ENCODE data around the gene PKN1. TPM values are rescaled to one million over a fixed set of nuclear protein-coding genes. Genes with fewer than 3 reads are reported as not detected.

Gene PKN1
- total and polyA plus RNA-seq, 4 donors, result 84.3 to 197 (median 121) TPM

GRCh38 chr19:14510311-14511228 is 77.5 kb downstream of the PKN1 start:
- peaks cover 13 to 18% (median 15%) of the 10 kb centered on the region in 4 donors for H3K36me3 ChIP-seq (ENCODE audit: control insufficient read depth in 4 of 4, insufficient read depth in 4 of 4, low read length in 4 of 4)
- H3K9ac ChIP-seq (ENCODE audit: insufficient read depth in 1 of 2, low read length in 2 of 2), result no peak overlapping the region
- H3K27ac ChIP-seq (ENCODE audit: low read depth in 1 of 2, low read length in 1 of 2), result peak overlapping the region in 1 of 2 donors; percentile 73
- no peaks in the 10 kb centered on the region for H3K9me3 ChIP-seq (ENCODE audit: control insufficient read depth in 4 of 4, insufficient read depth in 3 of 4, low read length in 3 of 4)
- ATAC-seq (ENCODE audit: insufficient read depth, low FRiP score) (peak; percentile 63), DNase-seq (no peak)
- 34 to 43% methylated on average over 22 of the region's 22 CpGs for WGBS, 2 donors
- H3K4me1 ChIP-seq (ENCODE audit: control insufficient read depth in 5 of 5, insufficient read depth in 5 of 5, low read length in 5 of 5), result peaks cover 0 to 11% (median 10%) of the 10 kb centered on the region in 5 donors
- TF ChIP-seq CTCF (IDR thresholded peaks at IDR 0.05; ENCODE audit: control extremely low read depth, extremely low read depth), result no peak
- no peaks in the 10 kb centered on the region for H3K27me3 ChIP-seq (ENCODE audit: control insufficient read depth in 3 of 3, insufficient read depth in 3 of 3, low read length in 2 of 3)
- H3K4me3 ChIP-seq, result no peak overlapping the region

- no peak overlapping the region for H3K9ac ChIP-seq (ENCODE audit: insufficient read depth in 1 of 2, low read length in 2 of 2)
- H3K27ac ChIP-seq (ENCODE audit: low read depth in 1 of 2, low read length in 1 of 2), result peak overlapping the region in 1 of 2 donors; percentile 73
- no peak overlapping the region for H3K4me3 ChIP-seq
- no peak for ATAC-seq (ENCODE audit: insufficient read depth, low FRiP score)
- no peak for TF ChIP-seq CTCF (IDR thresholded peaks at IDR 0.05; ENCODE audit: control extremely low read depth, extremely low read depth)
- WGBS, 2 donors, result 60 to 61% methylated on average over 4 of the region's 4 CpGs
- no peaks in the 10 kb centered on the region for H3K9me3 ChIP-seq (ENCODE audit: control insufficient read depth in 4 of 4, insufficient read depth in 3 of 4, low read length in 3 of 4)
- peaks cover 0 to 17% (median 13%) of the 10 kb centered on the region in 5 donors for H3K4me1 ChIP-seq (ENCODE audit: control insufficient read depth in 5 of 5, insufficient read depth in 5 of 5, low read length in 5 of 5)
- no peak for DNase-seq
- peaks cover 17 to 24% (median 22%) of the 10 kb centered on the region in 4 donors for H3K36me3 ChIP-seq (ENCODE audit: control insufficient read depth in 4 of 4, insufficient read depth in 4 of 4, low read length in 4 of 4)
- no peaks in the 10 kb centered on the region for H3K27me3 ChIP-seq (ENCODE audit: control insufficient read depth in 3 of 3, insufficient read depth in 3 of 3, low read length in 2 of 3)
Observed at GRCh38 chr19:14511229-14511593, 78.1 kb downstream of the PKN1 start.

- no peak for TF ChIP-seq CTCF (IDR thresholded peaks at IDR 0.05; ENCODE audit: control extremely low read depth, extremely low read depth)
- WGBS, 2 donors, result 92 to 95% methylated on average over 14 of the region's 14 CpGs
- ATAC-seq (ENCODE audit: insufficient read depth, low FRiP score) (no peak), DNase-seq (no peak)
- Histone ChIP-seq H3K27ac (ENCODE audit: low read depth in 1 of 2, low read length in 1 of 2) (no peak overlapping the region), H3K9ac (ENCODE audit: insufficient read depth in 1 of 2, low read length in 2 of 2) (no peak overlapping the region), H3K4me1 (ENCODE audit: control insufficient read depth in 5 of 5, insufficient read depth in 5 of 5, low read length in 5 of 5) (peaks cover 0 to 27% (median 13%) of the 10 kb centered on the region in 5 donors), H3K36me3 (ENCODE audit: control insufficient read depth in 4 of 4, insufficient read depth in 4 of 4, low read length in 4 of 4) (peaks cover 17 to 28% (median 23%) of the 10 kb centered on the region in 4 donors), H3K27me3 (ENCODE audit: control insufficient read depth in 3 of 3, insufficient read depth in 3 of 3, low read length in 2 of 3) (no peaks in the 10 kb centered on the region), H3K9me3 (ENCODE audit: control insufficient read depth in 4 of 4, insufficient read depth in 3 of 4, low read length in 3 of 4) (no peaks in the 10 kb centered on the region), H3K4me3 (no peak overlapping the region)
Observed at GRCh38 chr19:14512406-14512961, 79.4 kb downstream of the PKN1 start.

Data from lung (tissue), 12 donors.